ENCODE measurements around the gene EEF1A2.
"Not testable (repeated sequence)": the region's sequence is repeated elsewhere in the genome, so short reads cannot be mapped to it uniquely, and the experiment has no call there.

Gene EEF1A2

DNA sequence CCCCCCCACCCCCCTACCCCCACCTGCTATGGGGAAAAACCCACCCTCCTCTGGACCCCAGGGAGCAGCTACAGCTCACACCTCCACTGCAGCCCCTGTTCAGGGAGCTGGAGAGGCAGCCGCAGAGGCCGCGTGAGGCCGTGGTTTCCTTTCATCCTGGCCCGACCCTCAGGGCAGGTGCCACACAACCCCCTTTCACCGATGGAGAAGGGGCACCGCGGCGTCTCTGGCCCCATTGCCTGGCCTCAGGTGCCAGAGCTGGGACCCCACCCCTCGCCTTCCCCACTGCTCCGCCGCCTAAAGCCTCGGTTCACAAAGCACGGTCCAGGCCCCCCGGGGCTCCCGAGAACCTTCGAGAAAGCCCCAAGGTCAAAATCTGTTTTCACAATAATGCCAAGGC is 14.6 kb downstream of the EEF1A2 start:
- no peak for DNase-seq

DNA sequence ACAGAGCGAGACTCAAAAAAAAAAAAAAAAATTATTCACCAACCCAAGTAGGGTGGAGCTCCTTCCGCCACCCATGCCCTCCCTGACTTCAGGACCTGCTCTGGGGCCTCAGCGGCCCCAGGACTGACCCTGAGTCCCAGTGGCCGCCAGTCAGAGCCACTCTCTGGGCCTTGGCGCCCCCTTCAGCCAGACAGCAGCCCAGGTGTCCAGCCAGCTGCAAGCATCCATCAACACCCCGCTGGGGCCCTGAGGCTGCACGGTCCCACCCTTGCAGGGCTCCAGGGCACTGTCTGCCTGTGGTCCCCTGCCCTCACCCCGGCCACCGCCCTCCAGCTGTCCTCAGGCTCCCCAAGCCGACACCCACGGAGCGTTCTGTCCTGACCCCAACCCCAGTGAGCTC is 15.0 kb downstream of the EEF1A2 start:
- DNase-seq: no peak

DNA sequence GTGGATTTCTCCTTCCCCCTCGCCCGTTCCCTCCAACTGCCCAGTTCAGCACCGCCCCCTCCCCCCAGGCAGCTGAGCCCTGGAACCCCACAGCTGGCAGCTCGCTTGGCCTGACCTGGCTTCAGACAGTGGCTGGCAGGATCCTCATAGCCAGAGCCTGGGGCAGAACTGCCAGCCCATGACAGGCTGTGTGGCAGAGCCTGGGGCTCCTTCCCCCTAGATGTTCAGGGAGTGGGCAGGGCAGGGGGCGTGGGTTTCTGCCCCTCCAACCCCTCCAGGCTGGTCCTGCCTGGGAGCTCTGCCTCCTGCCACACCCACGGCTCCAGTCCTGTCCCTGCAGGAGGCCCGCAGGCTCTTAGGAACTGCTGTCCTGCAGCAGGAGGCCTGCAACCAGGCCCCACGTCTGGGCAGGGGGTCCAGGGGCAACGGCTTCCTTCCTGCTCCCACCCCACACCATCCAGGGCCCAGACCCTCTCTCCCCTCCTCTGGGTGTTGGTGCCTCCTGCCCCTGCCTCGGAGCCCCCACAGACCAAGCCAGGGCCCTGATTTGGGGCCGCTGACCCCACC is 16.8 kb downstream of the EEF1A2 start:
- DNase-seq: no peak

DNA sequence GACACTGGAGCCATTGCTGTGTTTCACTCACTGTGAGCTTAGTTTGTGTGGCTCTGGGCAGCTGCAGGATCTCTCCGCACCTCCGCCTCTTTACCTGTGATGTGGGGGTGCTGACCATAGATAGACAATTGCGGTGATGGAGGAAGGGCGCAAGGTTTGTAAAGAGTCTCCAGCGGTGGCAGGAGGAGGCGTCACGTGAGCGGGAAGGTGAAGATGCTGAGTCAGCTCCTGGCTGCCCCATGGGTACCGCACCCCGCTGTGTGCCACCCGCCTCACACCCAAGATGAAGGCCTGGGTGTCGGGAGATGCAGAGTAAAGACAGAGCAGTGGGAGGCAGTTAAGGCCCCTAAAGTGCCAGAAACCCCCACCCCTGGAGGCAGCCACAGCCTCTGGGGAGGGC is 17.4 kb downstream of the EEF1A2 start:
- DNase-seq: no peak

DNA sequence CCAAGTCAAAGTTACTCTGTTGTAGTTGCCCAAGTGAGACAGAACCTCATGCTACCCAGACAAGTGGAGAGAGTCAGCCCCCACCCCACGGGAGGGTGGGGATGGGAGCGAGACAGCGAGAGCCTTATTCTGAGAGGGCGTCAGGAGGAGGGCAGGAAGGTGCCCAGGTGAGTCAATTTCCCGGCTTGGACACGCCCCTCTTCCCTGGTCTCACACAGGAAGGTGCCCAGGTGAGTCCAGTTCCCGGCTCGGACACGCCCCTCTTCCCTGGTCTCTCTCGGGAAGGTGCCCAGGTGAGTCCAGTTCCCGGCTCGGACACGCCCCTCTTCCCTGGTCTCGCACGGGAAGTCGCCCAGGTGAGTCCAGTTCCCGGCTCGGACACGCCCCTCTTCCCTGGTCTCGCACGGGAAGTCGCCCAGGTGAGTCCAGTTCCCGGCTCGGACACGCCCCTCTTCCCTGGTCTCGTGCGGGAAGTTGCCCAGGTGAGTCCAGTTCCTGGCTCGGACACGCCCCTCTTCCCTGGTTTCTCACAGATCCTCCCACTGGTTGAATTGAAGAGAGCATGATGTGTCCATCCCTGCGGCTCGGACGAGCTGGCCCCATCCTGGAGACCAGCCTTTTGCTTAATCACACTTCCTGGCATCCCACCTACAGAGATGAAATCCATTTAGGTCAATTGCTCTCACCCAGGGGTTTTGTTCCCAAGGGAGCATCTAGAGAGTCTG is 19.0 kb downstream of the EEF1A2 start:
- not testable (repeated sequence) for DNase-seq

DNA sequence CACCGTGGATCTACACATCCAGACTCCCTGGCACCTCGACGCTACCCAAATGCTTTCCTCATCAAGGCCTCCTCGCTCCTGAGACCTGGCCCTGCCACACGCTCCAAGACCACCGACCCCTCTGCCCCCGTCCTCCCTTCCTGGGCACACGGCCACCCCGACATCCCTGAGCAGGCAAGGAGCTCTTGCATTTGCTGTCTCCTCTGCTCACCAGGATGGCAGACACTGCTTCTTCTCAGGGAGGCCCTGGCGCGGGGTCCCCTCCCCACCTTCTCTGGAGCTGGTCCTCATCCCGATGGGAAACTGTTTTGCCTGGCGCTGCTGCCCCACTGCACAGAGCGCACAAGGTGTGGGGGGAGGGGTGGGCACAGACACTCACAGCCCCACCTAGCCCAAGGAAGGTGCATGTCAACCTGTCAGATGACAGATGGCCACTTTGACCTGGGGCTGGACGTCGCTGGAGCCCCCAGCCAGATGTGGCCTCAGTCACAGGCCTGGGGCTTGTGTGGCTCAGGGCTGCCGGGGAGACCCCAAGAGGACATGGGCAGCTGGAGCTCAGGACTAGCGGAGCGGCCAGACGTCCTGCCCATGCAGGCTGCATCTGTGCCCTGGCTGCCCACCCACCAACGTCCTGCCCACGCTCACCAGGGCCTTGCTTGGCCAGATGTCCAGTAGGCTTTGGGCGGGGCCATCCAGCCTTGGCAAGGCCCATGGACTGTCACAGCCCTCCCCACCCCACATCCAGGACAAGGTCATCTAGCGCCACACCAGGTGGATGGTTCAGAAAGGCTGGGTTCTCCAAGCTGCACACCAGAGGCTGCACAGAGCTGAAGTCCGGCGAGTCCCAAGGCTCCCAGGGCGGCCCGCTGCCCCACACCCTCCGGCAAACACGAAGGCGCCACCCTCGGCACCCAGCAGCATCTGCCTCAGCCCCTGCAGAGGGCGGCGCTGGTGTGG is 20.3 kb downstream of the EEF1A2 start:
- DNase-seq: no peak

DNA sequence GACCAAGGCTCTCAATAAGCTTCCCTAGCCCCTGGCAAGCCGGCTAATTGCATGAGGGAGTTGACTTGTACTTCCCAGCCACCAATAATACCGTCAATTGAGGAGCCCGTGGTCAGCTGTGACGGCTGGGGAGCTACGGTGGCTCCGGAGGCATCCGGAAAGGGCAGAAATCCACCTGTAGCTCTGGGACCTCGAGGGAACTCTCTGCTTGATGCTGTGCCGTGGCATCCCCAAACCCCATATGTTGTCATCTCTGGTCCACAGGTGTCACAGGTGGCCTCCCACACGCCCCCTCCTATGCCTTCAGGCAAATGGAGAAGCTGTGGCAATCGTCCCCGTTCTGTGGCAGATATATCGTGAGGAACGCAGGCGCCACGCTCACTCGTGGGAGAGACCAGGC is 20.9 kb downstream of the EEF1A2 start:
- DNase-seq: no peak

DNA sequence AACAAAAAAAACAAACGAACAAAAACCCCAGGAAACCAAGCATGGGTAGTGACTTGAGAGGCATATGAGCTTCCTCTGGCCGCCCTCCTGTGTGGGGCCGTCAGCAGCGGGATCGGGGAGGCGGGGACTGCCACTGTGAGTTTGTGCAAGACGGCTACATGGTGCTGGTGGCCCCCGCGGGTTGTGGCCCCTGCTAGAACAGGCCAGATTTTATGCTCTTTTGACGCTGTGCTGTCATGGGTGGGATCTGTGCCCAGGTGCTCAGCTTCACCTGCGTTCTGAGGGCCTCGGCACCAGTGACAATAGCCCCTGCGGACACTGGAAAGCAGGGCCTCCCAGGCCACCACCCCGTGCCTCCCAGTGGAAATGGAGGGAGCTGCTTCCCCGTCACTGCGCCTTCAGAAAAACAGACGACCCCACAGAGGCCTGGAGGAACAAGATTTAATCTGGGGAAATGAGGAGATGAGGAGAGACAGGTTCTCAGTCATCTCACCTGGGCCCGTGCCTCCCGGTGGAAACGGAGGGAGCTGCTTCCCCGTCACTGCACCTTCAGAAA is 21.7 kb downstream of the EEF1A2 start:
- DNase-seq: no peak

DNA sequence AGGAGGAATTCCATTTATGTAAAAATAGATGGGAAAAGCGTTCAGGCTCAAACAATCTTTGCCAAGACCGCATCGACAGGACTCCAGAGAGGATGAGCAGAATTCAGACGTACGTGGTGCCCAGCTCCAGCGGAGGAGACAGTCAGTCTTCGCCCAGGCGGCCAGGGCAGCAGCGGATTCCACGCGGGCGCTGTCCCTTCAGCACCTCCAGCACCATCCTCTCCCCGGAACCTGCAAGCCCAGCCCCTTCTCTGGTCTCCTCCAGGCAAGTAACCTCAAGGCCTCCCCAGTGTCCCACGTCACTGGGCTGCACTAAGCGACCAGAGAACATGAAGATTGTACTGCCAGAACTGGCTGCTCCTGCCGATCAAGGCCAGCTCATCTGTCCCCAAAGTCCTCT is 23.7 kb downstream of the EEF1A2 start:
- DNase-seq: no peak

DNA sequence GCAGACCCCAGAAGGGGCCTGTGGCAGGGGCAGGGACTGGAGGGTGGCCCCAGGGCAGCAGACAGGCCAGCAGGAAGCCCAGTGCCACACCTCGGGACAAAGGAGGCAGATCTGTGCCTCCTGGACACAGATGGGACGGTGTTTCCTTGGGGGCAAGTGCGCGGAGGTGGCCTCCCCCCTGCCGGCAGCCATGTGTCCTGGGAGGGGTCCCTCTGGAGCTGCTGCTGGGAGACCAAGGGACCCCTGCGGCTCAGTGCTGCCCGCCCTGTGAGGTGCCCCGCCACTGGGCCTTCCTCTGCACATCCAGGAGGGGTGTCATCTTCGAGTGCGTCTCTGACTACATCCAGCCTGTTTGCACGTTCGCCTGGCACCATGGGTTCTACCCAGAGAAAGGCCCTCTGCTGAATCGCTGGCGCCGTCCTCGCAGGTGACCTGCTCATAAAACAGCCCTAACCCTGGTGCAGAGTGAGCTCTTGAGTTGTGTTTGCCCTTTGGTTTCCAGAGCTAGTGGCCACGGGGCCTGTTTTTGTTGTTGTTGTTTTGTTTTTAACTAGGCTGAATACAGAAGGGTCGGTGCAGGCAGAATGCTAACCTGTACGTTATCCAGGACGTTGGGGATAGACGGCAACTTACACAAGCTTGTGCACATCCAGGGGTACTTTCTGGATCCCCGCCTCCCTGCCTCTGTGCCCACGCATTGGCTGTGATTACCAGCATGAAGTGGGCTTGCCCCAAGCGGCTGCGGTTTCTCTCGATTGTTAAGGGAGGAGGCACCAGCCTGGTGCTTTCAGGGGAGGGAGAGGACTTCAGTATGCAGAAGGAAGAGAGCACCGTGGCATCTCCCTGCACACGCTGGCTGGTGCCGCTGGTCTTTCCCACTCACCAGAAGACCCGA is 25.1 kb downstream of the EEF1A2 start:
- DNase-seq: no peak

DNA sequence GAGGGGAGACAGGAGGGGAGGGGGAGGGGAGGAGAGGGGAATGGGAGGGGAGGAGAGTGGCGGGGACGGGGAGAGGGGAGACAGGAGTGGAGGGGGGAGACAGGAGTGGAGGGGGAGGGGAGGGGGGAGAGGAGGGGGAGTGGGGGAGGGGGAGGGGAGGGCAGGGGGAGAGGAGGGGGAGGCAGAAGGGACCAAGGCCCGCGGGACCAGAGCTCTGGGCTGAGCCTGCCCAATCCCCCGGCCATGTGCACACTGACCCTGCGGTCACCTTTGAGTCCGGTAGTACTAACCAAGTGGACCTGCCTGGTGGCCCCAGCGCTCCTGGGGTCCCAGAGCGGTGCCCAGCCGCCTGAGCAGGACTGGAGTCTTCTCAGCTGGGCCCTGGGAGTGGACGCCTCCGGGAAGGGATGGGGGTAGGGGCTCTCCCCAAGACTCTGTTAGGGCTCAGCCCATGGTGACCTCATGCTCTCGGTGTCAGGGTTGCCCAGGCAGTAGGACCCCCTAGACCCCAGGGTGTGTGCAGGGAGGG is 26.0 kb downstream of the EEF1A2 start:
- no peak for DNase-seq

DNA sequence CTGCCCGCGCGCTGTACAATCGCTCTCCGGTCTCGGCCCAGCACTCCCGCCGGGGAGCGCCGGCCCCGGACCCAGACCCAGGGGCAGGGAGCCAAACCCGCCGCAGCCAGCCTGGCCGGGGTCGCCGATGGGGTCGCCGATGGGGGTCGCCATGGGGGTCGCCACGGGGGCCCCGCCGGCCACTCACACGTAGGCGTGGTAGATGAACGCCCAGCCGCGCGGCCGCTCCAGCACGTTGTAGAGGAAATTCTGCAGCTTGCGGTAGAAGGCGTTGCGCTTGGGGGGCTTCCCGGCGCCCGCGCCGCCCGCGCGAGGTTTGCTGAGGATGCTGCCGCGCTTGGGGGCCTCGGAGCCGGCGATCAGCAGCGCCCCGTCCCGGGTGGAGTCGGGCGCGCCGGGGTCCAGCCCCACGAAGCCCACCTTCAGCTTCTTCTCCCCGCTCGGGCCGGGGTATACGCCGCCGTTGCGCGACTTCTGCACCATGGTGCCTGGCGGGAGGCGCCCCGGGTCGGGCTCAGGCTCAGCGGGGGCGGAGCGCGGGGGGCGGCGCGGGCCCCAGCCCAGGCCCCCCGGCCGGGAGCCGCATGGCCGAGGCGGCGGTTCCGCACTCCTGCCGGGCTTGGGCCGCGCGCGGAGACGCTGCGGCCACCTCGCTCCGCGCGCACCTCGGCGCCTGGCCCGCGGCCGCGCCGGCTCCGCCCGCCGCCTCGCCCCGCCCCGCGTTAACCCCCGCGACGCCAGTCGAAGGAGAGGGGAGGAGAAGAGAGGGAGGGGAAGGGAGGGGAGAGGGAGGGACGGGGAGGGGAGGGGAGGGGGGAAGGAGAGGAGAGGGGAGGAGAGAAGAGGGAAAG is 26.7 kb downstream of the EEF1A2 start, which contains the start of gene KCNQ2:
Gene KCNQ2, minus strand, starts transcription at position 675 of the 851 bp plus-strand sequence. Its CDS starts 192 bp downstream, at position 483.
- DNase-seq: no peak

DNA sequence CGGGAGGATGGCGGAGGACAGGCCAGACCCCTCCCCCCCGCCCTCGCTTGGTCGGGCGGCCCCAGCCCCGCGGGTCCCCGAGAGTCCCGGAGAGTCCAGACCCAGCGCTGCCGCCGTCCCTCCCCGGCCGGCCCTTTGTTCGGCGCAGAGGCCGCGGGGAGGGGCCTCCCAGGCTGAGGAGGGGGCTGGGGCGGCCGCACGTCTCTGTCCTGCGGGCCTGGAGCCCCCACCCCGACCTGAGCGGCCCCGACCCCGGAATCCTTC is 27.2 kb downstream of the EEF1A2 start:
- DNase-seq: no peak

DNA sequence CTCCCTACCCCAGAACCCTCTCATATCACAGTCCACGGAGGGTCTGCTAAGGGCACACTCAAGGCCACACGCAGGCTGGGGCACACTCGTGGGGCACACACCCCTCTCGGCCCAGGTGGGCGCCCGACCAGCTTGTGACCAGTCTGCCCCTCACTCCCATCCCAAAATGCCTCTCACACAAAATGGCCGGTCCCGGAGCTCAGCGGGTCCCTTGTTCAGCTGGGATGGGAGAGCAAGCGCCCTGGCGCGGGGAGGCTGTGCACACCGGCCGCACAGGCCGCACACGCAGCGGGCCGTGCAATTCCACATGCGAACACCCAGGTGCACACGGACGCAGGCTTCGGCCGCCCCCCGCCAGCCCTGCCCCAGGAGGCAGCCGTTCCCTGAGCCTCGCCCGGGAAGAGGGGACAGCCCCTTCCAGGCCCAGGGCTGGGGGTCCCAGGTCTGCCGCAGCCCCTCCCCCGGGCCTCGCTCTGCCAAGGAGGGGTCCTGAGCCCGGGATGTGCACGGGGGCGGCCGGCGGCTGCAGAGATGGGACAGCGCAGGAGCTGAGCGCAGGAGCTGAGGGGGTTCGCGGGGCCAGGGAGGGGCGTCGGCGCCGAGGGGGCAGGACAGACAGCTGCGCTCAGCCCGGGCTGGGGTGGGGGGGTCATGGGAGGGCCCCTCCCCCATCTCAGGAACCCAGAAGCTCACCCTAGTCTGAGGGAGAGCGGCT is 27.7 kb downstream of the EEF1A2 start:
- DNase-seq: no peak

DNA sequence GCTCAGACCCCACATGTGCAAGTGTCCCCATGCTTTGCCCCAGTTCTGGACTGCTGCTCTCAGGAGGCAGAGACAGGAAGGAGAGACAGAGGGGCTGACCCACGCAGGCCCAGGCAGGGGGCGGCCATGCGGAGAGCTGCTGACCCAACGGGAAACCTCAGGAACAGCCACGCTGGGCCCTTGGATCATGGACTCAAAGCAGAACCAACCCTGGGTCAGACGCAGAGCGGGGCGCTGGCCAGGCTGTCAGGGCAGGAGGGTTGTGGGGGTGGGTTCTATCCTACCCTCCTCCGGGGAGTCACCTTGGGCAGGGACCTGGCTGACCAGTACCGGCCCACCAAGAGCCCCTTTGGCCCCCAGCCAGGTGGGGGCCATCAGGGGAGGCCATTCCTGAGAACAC is 28.5 kb downstream of the EEF1A2 start:
- DNase-seq: no peak

DNA sequence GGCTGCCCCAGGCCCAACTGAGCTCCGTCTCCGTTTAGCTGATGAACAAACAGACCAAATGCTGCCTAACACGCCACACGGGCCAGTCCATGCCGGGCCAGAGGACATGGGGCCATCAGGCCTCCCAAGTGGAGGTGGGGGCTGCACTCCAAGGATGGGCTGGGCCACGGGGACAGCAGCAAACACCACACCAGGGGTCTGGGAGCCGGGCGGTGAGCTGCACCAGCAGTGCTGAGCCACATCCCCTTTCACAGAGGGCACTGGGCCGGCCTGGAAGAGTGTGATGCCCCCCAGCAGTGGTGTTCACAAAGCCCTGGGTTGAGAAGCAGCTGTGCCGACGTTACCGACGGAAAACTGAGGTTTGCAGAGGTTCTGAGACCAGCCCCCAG is 29.2 kb downstream of the EEF1A2 start:
- no peak for DNase-seq

DNA sequence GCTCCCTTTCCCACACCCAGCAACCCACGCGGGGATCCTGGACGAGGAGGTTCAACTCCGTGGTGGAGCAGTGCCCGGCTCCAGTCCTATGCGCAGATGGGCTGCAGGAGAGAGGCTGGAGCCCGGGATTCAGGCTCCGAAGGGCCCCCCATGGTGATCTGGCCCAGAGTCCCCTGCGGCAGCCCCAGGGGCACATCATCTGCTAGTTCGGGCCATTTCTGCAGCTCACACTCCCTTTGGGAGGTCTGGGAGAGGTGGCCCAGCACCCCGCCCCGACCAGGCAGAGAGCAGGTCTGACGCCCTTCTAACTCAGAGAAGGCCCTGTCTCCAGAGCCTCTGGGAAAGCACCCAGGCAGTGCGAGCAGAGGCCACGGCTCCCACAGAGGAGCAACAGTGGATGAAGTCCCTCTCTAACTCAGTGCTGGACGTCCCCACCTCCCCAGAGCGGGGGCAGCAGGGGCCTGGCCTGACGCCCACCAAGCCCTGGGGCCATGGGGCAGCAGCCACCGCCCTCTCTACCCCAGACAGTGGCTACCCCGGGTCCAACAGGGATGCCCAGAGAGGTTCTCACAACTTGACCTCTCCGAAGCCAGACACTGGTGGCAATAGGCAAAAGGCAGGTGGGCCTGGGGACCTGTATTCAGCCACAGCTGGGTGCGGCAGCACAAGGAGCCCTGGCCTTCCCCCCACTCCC is 29.7 kb downstream of the EEF1A2 start:
- no peak for DNase-seq

DNA sequence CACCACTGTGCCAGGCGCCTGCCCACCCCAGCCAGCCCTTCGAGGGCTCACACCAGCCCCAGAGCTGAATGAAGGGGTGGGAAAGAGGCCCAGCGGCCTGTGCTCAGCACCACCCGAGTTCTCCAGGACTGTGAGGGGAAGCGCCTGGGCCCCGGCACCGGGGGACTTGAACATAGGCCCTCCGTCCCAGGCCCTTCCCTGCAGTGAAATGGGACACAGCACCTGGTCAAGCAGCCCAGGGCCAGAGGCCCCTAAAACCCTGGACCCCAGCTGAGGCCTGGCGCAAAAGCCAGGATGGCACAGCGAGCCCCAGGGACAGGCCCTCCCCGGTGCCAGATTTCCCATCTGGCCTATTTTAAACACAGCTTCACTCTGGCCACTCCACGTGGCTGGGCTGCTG is 30.5 kb downstream of the EEF1A2 start:
- DNase-seq: no peak

DNA sequence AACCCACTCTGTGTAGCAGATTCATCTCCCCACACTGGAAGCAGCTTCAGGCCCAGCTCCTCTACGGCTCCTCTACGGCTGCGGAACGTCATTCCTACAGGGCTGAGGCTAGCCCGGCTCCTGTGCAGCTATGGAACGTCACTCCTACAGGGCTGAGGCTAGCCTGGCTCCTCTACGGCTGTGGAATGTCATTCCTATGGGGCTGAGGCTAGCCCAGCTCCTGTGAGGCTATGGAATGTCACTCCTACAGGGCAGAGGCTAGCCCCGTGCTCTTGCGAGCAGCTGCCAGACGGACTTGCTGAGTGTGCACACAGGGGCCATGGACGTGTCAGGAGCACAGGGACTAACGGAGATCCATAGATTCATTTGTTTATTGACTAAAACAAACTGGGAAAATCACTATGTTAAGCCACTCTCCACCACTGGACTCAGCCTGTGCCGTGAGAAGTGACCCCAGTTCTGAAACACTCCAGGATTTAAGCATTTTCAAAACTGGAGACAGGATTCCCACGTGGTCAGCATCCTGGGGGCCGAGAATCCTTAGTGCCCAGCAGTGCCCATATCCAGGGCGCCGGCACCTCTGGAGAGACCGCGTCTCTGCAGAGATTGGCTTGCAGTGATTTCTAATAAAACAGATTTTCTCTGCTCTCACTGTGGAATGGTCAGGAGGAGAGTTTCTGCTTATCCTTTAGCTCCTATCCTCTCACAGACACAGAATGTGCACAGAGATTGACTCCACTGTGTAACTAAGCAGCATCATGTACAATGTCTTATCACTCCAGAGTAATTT is 31.4 kb downstream of the EEF1A2 start:
- no peak for DNase-seq
